A549 (cell line): Measurements from ENCODE around the gene SCNM1. TPM values are rescaled to one million over a fixed set of nuclear protein-coding genes. Genes with fewer than 3 reads are reported as not detected.

Source experiments
- ATAC-seq, 2 experiments: fragments of 200-7000 bp in 1 of 2; fragments of >200 bp in 1 of 2; cut with Nextera tagmentation in 1 of 2; cut with Tn5 transposase in 1 of 2; 3 replicates each; pipeline versions ENCODE4 v1.8.0 to v1.9.1; 2018 to 2020; ENCODE audit warnings: mild to moderate bottlenecking in 1 of 2, moderate library complexity in 1 of 2
- CTCF ChIA-PET: fragments of 300-600 bp; sonication (Branson Sonifier 250); formaldehyde crosslinking; extraction: SDS; loops from one replicate; lab custom pipeline; 2021; ENCODE audit warnings: antibody characterized with exemption, inconsistent platforms; lab: Yijun Ruan, JAX
- POLR2A ChIA-PET: fragments of 350-600 bp; formaldehyde crosslinking; extraction: SDS; loops from one replicate; lab custom pipeline; 2021; ENCODE audit warnings: antibody characterized with exemption, inconsistent platforms; lab: Yijun Ruan, JAX
- DNase-seq, 2 experiments: peaks; one replicate each; pipeline versions ENCODE4 v3.0.0 to v3.0.0-alpha.2; 2011 to 2016; ENCODE audit warnings: low read depth in 1 of 2, low spot score in 1 of 2
- FAIRE-seq: peaks from 2 replicates; lab custom pipeline; 2011; peaks lifted over from hg19 to GRCh38; lab: Jason Lieb, UNC
- H3K27ac ChIP-seq, 2 experiments: fragments of >200 bp; sonication (Bioruptor Twin); formaldehyde crosslinking; 3 replicates each; pipeline ENCODE4 v1.5.1; 2016 to 2017
- H3K4me1 ChIP-seq: fragments of >200 bp; sonication (Bioruptor Twin); formaldehyde crosslinking; 3 replicates; pipeline ENCODE4 v1.6.1; 2016
- H3K4me2 ChIP-seq: fragments of >200 bp; sonication (Bioruptor Twin); formaldehyde crosslinking; 3 replicates; pipeline ENCODE4 v1.6.1; 2016
- H3K4me3 ChIP-seq: fragments of >200 bp; sonication (Bioruptor Twin); formaldehyde crosslinking; 3 replicates; pipeline ENCODE4 v1.5.1; 2016
- H3K9me3 ChIP-seq: fragments of >200 bp; sonication (Bioruptor Twin); formaldehyde crosslinking; 3 replicates; pipeline ENCODE4 v1.6.1; 2016
- CBX8 ChIP-seq: fragments of 200-600 bp; sonication (generic); IDR thresholded peaks from 2 replicates; pipeline ENCODE4 v1.6.1; 2016
- CHD2 ChIP-seq: fragments of 150-350 bp; IDR thresholded peaks from 2 replicates; pipeline ENCODE4 v1.6.1; 2014; ENCODE audit warnings: low read length; ENCODE audit not compliant: partially characterized antibody
- CHD4 ChIP-seq: fragments of 200-600 bp; sonication (generic); IDR thresholded peaks from 2 replicates; pipeline ENCODE4 v1.6.1; 2016; ENCODE audit warnings: antibody characterized with exemption, mild to moderate bottlenecking, borderline replicate concordance
- FOXS1 ChIP-seq: fragments of 250-450 bp; sonication (Bioruptor Pico); IDR thresholded peaks from 2 replicates; pipeline ENCODE4 v1.5.0; 2020; ENCODE audit warnings: mild to moderate bottlenecking, moderate library complexity
- HOXB5 ChIP-seq: fragments of 250-450 bp; sonication (Bioruptor Pico); IDR thresholded peaks from 2 replicates; pipeline ENCODE4 v1.5.0; 2020; ENCODE audit warnings: mild to moderate bottlenecking, moderate library complexity
- KDM1A ChIP-seq: fragments of 200-600 bp; sonication (generic); IDR thresholded peaks from 2 replicates; pipeline ENCODE4 v1.6.1; 2016; ENCODE audit warnings: low read depth, mild to moderate bottlenecking
- MAZ ChIP-seq: fragments of 150-350 bp; IDR thresholded peaks from 2 replicates; pipeline ENCODE4 v1.6.1; 2014; ENCODE audit warnings: antibody characterized with exemption, low read depth, low read length, borderline replicate concordance
- NFE2L2 ChIP-seq: fragments of 150-350 bp; conservative IDR thresholded peaks from 2 replicates; pipeline ENCODE4 v1.6.1; 2014; ENCODE audit warnings: low read length
- NPAS2 ChIP-seq: fragments of 250-450 bp; sonication (Bioruptor Pico); IDR thresholded peaks from 2 replicates; pipeline ENCODE4 v1.8.0; 2022; ENCODE audit warnings: mild to moderate bottlenecking, moderate library complexity, borderline replicate concordance
- POLR2AphosphoS2 ChIP-seq: conservative IDR thresholded peaks from 2 replicates; pipeline ENCODE4 v1.6.1; 2012; ENCODE audit warnings: low read length, improper control_type of control experiment, inconsistent platforms
- RAD21 ChIP-seq, 2 experiments: fragments of >200 bp in 1 of 2; sonication (Bioruptor Twin) in 1 of 2; formaldehyde crosslinking in 1 of 2; IDR thresholded peaks in 1 of 2; conservative IDR thresholded peaks in 1 of 2; 2 replicates in 1 of 2; 3 replicates in 1 of 2; pipeline ENCODE4 v1.6.1; 2012 to 2018; ENCODE audit warnings: inconsistent platforms in 1 of 2
- RARB ChIP-seq: fragments of 250-450 bp; sonication (Bioruptor Pico); IDR thresholded peaks from 2 replicates; pipeline ENCODE4 v1.8.0; 2021; ENCODE audit warnings: mild to moderate bottlenecking, moderate library complexity
- RCOR1 ChIP-seq: fragments of 150-350 bp; IDR thresholded peaks from 2 replicates; pipeline ENCODE4 v1.6.1; 2014; ENCODE audit warnings: antibody characterized with exemption, low read length, low read depth
- RFX5 ChIP-seq: fragments of 450-650 bp; IDR thresholded peaks from 2 replicates; pipeline ENCODE4 v1.7.1; 2014; ENCODE audit warnings: antibody characterized with exemption, mild to moderate bottlenecking, moderate library complexity
- SREBF2 ChIP-seq: fragments of 450-650 bp; IDR thresholded peaks from 2 replicates; pipeline ENCODE4 v1.6.1; 2014; ENCODE audit warnings: mild to moderate bottlenecking, moderate library complexity
- WGBS: methylation state at CpG from one replicate; pipeline ENCODE4 v1.1.6; 2017; ENCODE audit errors: missing lambda C conversion rate; 5-methylcytosine and 5-hydroxymethylcytosine counted together
- polyA plus RNA-seq, 4 experiments: library from polyadenylated mRNA; depleted of rRNA in 3 of 4; stranded (reverse); fragments of >200 nt; fragmentation: RNase III in 1 of 4; extraction: RNeasy Plus Mini Kit Qiagen cat#74134 plus additional on column Dnase treatment in 1 of 4; gene quantifications; 2 replicates in 3 of 4; 3 replicates in 1 of 4; pipeline ENCODE4 v1.2.3, GENCODE V29; 2011 to 2017
- TF ChIP-seq, protein P1 (sequence below): fragments of >200 bp; sonication (Bioruptor Twin); formaldehyde crosslinking; IDR thresholded peaks from 3 replicates; pipeline ENCODE4 v1.6.1; 2016
- TF ChIP-seq, protein P2 (sequence below): fragments of 450-650 bp; IDR thresholded peaks from 2 replicates; pipeline ENCODE4 v1.6.1; 2014; ENCODE audit warnings: antibody characterized with exemption
- TF ChIP-seq, protein P3 (sequence below): fragments of 250-450 bp; sonication (Bioruptor Pico); IDR thresholded peaks from 2 replicates; pipeline ENCODE4 v1.5.0; 2020; ENCODE audit warnings: low read depth, mild to moderate bottlenecking, moderate library complexity
- TF ChIP-seq, protein P4 (sequence below): fragments of 150-350 bp; IDR thresholded peaks from 2 replicates; pipeline ENCODE4 v1.6.1; 2014; ENCODE audit warnings: low read depth, mild to moderate bottlenecking, low read length

Gene SCNM1
- polyA plus RNA-seq, 2 of the 4 experiments (the other 2 are of a cell fraction) = 27.9 to 30.9 TPM

DNA sequence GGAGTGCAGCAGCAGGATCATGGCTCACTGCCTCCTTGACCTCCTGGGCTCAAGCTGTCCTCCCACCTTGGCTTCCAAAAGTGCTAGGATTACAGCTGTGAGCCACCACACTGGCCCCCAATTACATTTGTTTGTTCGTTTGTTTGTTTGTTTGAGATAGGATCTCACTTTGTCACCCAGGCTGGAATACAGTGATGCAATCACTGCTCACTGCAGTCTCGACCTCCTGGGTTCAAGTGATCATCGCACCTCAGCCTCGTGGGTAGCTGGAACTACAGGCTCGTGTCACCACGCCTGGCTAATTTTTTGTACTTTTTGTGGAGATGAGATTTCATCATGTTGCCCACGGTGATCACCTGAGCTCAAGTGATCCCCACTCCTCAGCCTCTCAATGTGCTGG is 26.1 kb downstream of the SCNM1 start:
- Histone ChIP-seq H3K4me2 (no peak overlapping the region), H3K9me3 (no peaks in the 10 kb centered on the region), H3K4me1 (peaks cover 22% of the 10 kb centered on the region), H3K27ac (no peak overlapping the region), H3K4me3 (no peak overlapping the region)
- TF ChIP-seq HOXB5 (CRISPR knock-in tag) (no peak), RAD21 (conservative IDR thresholded peaks at IDR 0.05 in 1 of 2, IDR thresholded peaks at IDR 0.05 in 1 of 2) (no peak), POLR2AphosphoS2 (no peak)
- DNase-seq (no peak), ATAC-seq (no peak), FAIRE-seq (no peak)
- CTCF ChIA-PET = interaction anchor here (0.6 to 1.3 kb wide), 5 partner anchors 13 to 148 kb away, joined by 3 to 6 read pairs (median 3); no protein-coding TSS in a partner anchor
- POLR2A ChIA-PET = no interaction called here
- 75% methylated on average over 7 of the region's 7 CpGs for WGBS

DNA sequence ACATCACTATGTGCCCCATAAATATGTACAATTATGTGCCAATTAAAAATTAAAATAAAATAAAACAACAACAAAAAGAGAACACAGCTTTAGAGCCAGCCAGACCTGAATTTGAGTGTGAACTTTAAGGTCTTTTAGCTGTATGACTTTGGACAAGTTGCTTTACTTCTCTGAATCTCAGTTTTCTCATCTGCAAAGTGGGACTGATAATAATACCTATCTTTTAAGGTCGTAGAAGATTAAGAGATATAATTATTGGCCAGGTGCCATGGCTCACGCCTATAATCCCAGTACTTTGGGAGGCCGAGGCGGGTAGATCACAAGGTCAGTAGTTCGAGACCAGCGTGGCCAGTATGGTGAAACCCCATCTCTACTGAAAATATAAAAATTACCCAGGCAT is 27.4 kb downstream of the SCNM1 start:
- CTCF ChIA-PET = interaction anchor here (0.6 to 3.0 kb wide), 4 partner anchors 59 to 147 kb away, joined by 3 to 18 read pairs (median 5); partner anchors contain the start of gene PSMD4

DNA sequence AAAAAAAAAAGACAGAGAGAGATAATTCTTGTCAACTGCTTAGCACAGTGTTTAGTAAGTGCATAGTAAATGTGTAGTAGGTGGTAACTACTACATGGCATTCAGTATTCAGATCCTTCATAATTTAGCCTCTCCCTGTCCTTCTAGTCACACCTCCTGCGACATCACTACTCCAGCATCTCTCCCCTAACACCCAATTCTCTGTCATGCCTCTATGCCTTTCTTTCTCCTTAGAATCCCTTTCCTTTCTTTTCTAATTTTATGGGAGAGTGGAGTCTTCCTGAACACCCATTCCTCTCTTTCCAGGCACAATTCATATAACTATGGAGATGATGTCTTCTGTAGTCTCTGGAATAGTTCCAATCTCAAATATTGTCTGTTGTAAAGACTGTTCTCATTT is 27.9 kb downstream of the SCNM1 start:
- DNase-seq = peak in 1 of 2 experiments; percentile 44
- peaks cover 25% of the 10 kb centered on the region for H3K4me1 ChIP-seq
- CTCF ChIA-PET = interaction anchor here (1.0 to 3.0 kb wide), 3 partner anchors 11 to 62 kb away, joined by 5 to 18 read pairs (median 5); partner anchors contain the start of gene PSMD4
- no peaks in the 10 kb centered on the region for H3K9me3 ChIP-seq
- H3K27ac ChIP-seq = peak overlapping the region; percentile 93 to 95; a peak in 4 of 6 replicates
- WGBS = 78% methylated on average over 1 of the region's 1 CpG
- no peak for ATAC-seq
- TF ChIP-seq RFX5 (no peak), POLR2AphosphoS2 (no peak), NFE2L2 (no peak), NPAS2 (CRISPR knock-in tag) (no peak), CHD2 (no peak), FOXS1 (no peak)
- TF ChIP-seq, protein P1, sequence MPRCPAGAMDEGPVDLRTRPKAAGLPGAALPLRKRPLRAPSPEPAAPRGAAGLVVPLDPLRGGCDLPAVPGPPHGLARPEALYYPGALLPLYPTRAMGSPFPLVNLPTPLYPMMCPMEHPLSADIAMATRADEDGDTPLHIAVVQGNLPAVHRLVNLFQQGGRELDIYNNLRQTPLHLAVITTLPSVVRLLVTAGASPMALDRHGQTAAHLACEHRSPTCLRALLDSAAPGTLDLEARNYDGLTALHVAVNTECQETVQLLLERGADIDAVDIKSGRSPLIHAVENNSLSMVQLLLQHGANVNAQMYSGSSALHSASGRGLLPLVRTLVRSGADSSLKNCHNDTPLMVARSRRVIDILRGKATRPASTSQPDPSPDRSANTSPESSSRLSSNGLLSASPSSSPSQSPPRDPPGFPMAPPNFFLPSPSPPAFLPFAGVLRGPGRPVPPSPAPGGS = no peak
- TF ChIP-seq, protein P2, sequence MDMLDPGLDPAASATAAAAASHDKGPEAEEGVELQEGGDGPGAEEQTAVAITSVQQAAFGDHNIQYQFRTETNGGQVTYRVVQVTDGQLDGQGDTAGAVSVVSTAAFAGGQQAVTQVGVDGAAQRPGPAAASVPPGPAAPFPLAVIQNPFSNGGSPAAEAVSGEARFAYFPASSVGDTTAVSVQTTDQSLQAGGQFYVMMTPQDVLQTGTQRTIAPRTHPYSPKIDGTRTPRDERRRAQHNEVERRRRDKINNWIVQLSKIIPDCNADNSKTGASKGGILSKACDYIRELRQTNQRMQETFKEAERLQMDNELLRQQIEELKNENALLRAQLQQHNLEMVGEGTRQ = no peak
- TF ChIP-seq, protein P3, sequence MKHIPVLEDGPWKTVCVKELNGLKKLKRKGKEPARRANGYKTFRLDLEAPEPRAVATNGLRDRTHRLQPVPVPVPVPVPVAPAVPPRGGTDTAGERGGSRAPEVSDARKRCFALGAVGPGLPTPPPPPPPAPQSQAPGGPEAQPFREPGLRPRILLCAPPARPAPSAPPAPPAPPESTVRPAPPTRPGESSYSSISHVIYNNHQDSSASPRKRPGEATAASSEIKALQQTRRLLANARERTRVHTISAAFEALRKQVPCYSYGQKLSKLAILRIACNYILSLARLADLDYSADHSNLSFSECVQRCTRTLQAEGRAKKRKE (CRISPR knock-in tag) = no peak
- H3K4me3 ChIP-seq = peak overlapping the region; percentile 45; the same call in 1 of the 3 replicates
- no peak for FAIRE-seq
- H3K4me2 ChIP-seq = peak overlapping the region; percentile 82
- POLR2A ChIA-PET = interaction anchor here (0.7 to 1.1 kb wide), 2 partner anchors 10 to 88 kb away, joined by 3 read pairs; no protein-coding TSS in a partner anchor

More for the DNA sequence above, 27.4 kb downstream of the SCNM1 start:
- 78% methylated on average over 6 of the region's 6 CpGs for WGBS
- TF ChIP-seq, protein P1 = no peak
- TF ChIP-seq CBX8 (no peak), RCOR1 (no peak), KDM1A (0 out of 2 replicates have a peak, but pooled peaks have one; percentile 59), HOXB5 (CRISPR knock-in tag) (no peak), CHD2 (no peak), NFE2L2 (no peak), MAZ (no peak), RARB (CRISPR knock-in tag) (no peak), CHD4 (peak; percentile 35; the same call in 1 of the 2 replicates), SREBF2 (no peak)
- TF ChIP-seq, protein P4, sequence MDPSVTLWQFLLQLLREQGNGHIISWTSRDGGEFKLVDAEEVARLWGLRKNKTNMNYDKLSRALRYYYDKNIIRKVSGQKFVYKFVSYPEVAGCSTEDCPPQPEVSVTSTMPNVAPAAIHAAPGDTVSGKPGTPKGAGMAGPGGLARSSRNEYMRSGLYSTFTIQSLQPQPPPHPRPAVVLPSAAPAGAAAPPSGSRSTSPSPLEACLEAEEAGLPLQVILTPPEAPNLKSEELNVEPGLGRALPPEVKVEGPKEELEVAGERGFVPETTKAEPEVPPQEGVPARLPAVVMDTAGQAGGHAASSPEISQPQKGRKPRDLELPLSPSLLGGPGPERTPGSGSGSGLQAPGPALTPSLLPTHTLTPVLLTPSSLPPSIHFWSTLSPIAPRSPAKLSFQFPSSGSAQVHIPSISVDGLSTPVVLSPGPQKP = no peak
- TF ChIP-seq, protein P2 = no peak
- DNase-seq (no peak), ATAC-seq (no peak), FAIRE-seq (no peak)
- POLR2A ChIA-PET = no interaction called here
- Histone ChIP-seq H3K4me3 (no peak overlapping the region), H3K4me2 (no peak overlapping the region), H3K27ac (no peak overlapping the region; a peak in 1 of 6 replicates), H3K9me3 (no peaks in the 10 kb centered on the region), H3K4me1 (peaks cover 31% of the 10 kb centered on the region)
